Brain pericyte (primary cell): ENCODE measurements around the gene UBE2Q2.
"Not testable (repeated sequence)": the region's sequence is repeated elsewhere in the genome, so short reads cannot be mapped to it uniquely, and the experiment has no call there.

ENCODE experiments used
- DNase-seq: peaks from one replicate; pipeline ENCODE4 v3.0.0-alpha.2; 2012; ENCODE audit warnings: low read depth, low spot score

Gene UBE2Q2

DNA sequence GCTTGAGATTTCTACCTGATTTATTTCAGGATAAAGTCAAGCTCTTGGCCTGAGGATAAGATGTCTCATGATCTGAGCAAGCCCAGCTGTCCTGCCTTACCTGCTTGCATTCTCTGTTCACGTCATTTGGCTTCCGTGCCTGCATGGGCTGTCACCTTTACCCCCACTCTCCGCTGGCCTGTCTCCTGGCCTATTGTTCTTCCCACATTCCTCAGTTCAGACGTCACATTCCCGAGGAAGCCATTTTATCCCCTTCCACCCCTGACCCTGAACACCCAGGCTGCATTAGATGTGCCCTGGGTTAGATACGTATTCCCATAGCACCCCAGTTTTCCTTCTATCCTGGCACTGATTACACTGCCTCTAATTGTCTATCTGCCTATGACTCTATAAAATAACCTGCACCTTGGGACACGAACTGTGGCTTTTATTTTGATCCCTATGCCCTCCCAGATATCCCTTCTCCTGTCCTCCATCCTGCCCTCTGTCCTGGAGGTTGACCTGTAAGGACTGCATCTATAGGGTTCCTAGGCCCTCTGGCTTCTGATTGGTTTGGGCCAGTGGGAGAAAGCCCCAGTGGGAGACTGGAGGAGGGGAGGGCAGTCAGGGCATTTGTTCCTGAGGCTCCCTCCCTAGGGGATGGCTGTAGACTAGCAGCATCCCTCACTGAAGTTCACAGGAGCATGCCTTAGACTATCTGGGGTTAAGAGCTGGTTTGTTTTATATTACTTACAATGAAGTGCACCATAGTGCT lies 19.2 kb upstream of the UBE2Q2 start:
- DNase-seq = no peak

DNA sequence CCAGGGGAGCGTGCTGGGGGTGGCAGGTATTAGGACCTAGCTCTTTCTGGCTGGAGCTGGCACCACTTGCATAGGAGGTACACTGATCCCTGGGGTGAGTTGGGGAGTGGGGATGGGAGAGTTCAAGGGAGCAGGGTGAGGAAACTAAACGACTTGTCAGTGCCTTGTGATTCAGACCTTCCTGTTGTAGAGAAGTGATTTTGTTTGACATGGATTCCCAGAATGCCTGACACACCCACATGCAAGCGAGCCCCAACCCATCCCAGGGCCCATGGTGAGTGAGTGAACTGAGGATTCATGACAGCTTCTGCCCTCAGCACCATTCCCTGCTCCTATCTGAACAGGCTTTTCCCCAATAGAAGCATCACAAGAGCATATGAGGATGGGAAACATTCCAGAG lies 15.6 kb upstream of the UBE2Q2 start:
- DNase-seq = no peak

DNA sequence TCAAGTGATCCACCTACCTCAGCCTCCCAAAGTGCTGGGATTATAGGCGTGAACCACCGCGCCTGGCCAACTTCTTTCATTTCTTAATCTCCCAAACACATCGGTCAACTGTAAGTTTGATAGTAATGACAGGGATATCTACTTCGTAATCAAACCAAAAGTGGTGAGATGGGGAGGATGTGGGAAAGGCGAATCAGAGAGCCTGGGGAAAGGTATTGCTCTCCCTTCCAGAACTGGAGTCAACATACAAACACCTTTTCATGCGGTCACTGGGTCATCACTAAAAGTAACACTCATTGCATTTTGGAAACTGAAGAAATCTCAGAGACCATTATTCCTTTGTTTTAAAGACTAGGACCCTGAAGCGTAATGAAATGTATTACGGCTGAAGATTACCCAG lies 14.8 kb upstream of the UBE2Q2 start:
- DNase-seq = no peak

DNA sequence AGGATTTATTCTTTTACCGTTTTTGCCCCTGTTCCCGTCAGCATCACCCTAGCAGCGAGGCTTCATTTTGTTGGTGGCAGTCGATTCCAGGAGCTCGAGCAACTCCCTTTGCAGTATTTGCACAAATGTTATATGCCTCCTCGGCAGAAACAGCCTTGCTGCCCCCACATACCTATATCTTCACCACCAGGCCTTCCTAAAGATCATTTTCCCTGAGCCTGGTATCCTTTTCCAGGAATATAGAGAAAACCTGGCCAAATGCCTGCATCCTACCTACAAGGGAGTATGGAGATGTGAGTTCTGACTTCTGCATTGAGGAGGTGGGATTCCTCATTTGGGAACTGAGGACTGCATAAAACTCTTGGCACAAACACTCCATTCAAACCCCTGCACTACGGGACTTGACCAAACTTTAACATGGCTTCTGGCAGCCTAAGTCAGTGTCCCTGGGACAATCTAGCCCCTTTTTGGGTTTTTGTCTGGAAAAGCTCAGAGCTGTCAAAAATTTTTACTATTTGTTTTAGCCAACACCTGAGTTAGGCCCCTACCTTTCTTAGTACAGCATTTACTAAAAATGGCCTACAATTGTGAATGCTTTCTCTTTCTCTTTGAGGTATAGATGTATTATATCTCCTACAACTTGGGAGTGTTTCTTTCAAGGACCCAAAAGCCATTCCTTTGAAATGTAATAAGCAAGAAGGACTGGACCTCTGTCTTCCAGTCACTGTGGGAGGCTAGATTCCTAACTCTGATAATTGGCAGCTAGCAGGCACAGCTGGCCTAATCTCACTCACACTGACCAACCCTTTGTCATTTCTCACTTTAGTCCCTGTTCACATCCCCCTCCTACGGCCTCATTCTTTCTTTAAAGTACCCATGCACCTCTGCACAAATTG lies 12.1 kb upstream of the UBE2Q2 start:
- DNase-seq = no peak

DNA sequence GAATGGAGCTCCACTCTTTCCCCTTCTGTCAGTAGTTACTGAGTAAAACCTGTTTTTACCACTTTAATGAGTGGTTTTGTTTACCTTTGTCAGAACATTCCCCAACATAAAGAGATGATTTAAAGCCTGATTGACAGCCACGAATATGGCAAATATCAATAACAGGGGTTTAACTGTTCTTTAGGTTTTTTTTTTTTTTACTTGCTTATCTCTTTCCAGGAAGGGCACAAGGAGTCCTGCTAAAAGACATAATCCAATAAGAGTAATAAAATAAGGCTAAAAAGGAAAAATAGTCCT lies 11.5 kb upstream of the UBE2Q2 start:
- no peak for DNase-seq

DNA sequence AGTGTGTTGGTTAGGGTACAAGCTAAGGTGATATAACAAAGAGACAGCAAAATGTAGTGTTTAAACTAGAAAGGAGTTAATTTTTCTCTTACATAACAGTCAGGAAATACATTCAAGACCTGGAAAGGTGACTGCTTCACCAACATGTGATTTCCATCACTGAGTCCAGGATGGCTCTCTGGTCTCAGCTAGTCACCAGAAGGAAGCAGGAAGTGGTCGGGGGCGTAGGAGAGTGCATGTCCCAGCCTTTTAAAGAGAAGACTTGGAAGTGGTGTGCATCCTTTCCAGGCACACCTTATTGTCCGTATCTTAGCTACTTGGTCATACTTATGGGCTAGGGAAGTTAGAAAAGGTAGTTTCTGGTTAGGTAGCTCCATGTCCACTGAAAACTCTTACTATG lies 11.1 kb upstream of the UBE2Q2 start:
- no peak for DNase-seq

DNA sequence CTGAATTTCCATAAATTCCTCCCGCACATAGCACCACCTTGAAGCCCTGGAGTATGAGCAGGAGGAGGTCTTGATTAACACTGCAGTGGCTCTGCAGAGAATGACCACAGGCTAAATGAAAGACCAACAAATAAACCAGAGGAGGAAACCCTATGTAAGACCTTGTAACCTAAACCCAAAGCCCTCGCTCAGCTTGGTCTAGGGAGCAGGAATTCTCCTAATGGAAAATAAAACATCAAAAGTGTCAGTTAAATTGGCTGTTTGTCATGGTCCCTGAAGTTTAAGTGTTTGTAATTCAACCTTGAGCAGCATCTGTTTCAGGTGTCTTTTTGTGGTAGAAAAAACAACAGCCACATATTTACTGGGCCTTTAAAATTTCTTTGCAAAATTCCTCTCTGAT lies 9.2 kb upstream of the UBE2Q2 start:
- no peak for DNase-seq

DNA sequence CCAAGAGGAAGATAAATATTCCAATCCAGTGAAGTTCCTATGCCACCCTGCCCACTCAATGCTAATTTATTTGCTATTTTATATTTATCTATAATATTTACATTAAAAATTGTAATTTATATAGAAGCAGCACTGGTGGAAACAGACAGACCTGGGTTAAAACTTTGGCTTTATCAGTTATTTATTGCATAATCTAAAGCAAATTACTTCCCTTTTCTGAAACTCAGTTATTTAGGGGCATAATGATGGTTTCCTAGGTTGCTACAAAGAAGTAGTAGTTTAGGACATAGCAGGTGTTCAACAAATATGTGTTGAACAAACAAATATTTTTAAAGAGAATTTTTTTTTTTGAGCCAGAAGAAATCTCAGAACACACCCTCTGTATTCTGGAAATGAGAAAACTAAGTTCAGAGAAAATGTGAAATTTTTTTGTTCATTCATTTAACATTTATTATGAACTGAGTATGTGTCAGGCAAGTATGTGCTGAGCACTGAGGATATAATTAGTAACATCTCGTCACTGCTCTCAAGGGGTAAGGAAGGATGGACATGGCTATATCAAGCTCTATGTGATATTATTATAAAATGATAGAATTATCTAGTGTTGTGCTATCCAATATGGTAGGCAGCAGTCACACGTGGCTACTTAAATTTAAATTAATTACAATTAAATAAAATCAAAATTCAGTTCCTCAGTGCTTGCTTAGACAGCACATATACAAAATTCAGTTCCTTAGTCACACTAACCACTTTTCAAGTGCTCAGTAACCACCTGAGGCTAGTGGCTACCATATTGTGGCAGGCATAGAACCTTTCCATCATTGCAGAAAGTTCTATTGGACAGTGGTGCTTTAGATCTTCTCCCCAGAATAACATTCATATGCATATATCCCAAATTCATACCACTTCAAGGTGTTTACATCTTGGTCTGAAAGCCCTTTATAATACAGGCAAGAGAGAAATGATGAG lies 7.0 kb upstream of the UBE2Q2 start:
- DNase-seq = no peak

DNA sequence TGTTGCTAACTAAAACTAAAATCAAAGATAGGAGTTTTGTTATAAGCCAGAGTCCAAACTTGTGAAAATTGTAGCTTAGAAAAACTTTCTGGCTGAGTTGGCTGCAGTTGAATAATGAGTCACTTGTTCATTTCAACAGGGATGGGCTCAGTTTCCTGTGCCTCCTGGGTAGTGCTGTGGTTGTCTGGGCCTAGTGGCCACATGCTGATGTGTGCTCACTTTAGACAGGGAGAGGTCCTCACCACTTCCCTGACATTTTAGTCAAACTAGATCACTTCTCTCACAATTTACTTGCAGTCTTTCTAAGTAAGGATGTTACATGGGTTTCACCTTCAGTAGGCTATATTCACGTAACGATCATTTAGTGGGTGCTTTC lies 6.3 kb upstream of the UBE2Q2 start:
- DNase-seq = peak; percentile 27

DNA sequence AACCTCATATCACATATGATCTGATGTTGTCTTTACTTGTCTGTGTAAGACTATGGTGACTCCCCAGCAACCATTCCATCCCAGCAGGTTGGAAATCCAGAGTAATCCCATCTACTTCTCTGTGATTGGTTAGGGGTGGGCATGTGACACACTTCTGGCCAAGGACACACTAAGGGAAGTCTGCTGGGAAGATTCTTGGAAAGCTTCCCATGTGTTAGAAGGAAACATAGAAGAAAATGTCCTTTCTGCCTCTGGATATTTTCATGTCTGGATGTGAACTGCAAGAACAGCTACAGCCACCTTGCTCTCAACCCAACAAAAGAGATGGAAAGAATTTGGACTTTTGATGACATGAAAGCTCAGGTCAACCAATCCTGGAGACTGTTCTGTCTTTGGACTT lies 2.6 kb upstream of the UBE2Q2 start:
- peak; percentile 26 for DNase-seq

DNA sequence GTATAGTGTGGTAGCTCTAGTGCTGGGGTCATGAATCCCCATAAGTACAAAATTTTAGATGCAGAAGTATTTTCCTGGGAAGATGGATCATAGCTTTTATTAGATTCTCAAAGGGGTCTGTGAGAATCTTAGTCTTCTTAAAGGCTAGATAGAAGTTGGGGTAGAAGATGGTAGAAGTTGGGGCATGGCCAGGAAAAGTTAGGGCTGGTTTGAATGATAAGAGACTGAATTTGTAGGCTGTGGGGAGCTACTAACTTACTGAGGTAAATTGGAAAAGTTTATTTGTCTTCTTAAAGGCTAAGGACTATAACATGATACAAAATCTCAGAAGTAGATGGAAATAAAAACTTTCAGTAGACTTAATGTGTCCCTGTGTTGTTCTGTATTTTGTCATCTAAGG lies 1.6 kb upstream of the UBE2Q2 start:
- no peak for DNase-seq

DNA sequence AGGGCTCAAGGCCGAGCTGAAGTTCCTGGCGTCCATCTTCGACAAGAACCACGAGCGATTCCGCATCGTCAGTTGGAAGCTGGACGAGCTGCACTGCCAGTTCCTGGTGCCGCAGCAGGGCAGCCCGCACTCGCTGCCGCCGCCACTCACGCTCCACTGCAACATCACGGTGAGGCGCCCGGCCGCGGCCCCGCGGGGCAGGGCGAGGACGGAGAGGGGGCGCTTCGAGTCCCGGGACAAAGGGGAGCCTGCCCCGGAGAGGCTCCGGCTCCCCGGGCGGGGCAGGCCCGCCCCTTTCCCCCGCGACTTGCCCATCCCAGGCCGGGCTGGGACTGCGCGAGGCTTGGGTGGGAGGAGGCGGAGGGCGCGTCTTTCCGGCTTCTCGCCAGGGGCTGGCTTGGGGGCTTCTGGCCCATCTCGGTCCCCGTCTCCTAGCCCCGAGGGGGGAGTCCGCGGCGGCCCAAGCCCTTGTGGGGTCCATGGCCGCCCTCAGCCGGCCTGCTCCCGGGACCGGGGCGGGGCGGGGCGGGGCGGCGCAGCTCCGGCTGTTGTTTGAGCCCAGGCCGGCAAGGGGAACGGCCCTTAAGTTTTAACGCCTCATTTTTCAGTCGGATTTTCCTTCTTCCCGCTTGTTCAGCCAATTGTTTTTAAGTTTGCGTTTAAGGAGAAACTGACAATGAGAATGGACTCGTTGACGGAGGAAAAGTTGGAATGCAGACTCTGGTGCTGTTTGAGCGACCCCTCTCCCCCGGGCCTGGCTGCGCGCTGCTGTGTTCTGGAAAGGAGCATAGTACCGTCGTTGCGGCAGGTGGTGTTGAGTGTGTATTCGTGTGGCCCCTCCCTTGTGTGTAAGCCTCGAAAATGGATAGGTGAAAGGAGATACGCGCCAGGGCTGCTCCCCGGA lies 683 bp downstream of the UBE2Q2 start:
- no peak for DNase-seq

DNA sequence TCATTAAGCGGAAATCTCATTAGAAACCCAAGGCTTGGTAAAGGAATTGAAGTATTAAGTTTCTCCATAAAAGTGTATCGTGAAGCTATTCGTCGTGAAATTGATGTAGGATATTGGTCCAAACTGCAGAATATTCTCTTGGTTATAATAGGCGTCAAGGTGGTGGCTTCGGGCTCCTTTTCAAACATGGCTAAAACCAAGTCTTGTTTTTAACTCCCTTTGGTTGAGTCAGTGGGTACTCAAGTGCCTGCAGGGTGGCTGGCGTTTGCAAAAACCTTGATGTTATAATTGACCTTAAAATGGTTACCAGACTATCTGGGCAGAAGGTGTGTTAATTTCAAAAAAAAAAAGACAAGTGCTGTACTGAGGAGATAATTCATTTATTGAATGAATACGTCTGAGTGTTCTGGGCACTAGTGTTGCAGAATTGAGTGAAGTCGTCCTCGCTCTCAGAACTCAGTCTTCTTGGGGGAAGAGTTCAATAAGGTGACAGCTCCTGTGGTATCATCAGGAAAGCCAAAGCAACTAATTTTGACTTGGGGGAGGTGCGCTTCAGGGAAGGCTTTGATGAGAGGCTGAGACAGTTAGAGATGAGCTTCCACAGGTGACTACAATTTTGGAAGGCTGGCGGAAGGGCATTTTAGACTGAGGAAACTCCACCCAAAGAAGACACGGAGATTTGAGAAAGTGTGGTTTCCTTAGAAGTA lies 1.5 kb downstream of the UBE2Q2 start:
- DNase-seq = no peak

DNA sequence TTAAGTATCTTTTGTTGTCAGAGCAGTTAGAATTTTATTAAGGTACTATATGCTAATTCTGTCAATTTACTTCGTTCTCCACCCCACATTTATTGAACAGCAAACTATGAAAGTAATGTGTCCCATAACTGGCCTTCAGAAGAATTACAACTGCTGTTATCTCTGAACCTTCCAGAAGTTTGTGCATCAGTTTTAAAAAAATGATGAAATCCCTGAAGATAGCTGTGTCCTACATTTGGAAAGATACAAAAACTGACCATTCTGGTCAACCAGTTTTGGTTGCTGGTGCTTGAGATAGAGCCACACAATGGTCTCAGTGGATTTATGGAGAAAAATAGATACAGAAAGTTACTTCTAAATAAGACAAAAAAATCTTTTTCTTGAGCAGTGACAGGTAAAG lies 5.9 kb downstream of the UBE2Q2 start:
- DNase-seq = no peak

DNA sequence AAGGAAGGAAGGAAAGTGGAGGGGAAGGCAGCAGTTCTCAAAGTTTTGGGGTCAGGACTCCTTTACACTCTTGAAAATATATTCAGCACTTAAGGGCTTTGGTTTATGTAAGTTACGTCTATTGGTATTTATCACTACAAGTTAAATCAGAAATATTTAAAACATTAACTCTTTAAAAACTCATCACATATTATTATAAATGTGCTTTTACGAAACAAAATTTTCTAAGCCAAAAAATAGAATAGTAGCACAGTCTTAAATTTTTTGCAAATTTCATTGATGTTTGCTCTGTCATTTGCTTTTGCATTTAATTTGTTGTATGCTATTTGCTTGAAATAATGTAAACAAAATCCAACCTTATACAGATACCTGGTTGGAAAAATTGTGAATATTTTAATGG lies 7.5 kb downstream of the UBE2Q2 start:
- no peak for DNase-seq

DNA sequence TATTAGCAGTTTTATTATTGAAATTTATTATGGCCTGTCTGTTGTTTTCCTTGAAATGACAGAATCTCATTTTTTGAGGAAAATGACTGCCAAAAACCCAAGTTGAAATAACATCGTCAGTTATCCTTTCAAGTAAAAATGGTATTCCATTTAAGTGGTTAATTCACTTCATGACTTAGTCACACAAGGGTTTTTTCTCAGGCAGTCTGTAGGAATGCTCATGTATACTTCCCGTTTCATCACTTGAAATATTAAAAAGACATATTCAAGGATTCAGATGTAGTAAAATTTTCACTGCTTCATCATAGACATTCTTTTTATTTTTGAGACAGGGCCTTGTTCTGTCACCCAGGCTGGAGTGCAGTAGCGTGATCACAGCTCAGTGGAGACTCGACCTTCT lies 8.3 kb downstream of the UBE2Q2 start:
- DNase-seq = not testable (repeated sequence)

DNA sequence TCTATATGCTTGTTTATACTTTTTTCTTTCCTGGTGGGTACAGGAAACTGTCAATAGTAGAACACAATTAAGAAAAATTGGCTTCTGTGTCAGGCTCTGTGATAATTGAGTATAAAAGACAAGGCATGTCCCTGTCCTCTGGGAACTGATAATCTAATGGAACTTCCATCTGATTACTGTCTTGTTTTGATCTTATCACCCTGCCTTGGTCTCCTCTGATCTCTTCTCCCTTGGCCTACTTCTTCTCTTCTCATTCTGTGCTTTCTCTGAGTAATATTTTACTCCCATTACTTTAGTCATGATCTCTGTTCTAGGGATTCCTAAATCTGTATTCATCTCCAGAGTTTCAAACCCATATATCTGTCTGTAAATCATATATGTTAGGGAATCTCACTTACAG lies 14.6 kb downstream of the UBE2Q2 start:
- no peak for DNase-seq

DNA sequence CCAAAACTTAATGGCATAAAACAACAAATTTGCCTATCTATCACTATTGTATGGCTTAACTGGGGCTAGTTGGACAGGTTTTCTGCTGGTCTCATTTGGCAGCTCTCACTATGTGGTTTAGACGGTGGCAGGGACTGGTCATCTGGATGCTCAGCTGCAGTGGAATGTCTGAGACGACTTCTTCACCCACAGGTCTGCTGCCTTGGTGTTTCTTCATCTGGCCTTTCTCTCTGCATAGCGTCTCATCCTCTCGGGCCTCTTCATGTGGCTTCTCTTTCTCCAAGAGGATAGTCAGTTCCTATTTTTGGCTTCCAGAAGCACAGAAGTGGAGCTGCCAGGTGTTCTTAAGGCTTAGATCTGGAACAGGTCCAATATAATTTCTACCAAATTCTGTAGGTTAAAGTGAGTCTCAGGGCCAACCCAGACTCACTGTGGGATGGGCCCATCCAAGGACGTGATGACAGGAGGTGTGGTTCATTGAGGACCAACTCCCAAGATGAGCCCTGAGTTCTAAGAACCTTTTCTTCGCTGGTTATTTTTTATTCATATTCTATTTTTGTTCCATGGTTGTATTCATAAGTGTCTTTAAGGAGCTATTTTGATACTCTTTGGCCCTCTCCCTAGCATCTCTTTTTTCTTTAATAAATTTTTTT lies 18.6 kb downstream of the UBE2Q2 start:
- no peak for DNase-seq

DNA sequence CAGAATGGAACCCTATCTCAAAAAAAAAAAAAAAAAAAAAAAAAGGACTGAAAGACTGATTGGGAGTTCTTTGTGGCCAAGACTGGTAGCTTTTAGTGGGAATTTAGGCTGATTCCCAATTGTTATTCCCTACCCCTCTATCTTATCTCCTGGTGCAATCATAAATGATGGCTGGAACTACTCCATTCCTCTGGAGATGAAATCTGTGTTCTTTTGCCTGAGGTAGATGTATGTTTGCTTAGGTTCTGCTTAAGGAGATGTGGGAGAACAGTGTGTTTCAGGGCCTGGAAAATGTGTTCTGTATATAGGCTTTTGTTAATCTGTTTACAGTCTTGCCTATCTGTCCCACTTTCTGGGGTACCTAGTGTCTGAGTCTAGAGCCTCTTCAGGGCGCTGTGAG lies 19.5 kb downstream of the UBE2Q2 start:
- DNase-seq = no peak
